IPS-18c (cell line): Measurements from ENCODE around the gene B4GALT4.
"Not testable (repeated sequence)": the region's sequence is repeated elsewhere in the genome, so short reads cannot be mapped to it uniquely, and the experiment has no call there.

Experiments
- H3K4me3 ChIP-seq: 2 replicates; pipeline ENCODE4 v1.7.0; 2013; ENCODE audit warnings: low read depth, mild to moderate bottlenecking, low read length, moderate library complexity; ENCODE audit not compliant: insufficient read depth
- H3K9me3 ChIP-seq: one replicate; pipeline ENCODE4 v1.6.1; 2013; ENCODE audit warnings: mild to moderate bottlenecking, low read length, moderate library complexity; ENCODE audit not compliant: control insufficient read depth, insufficient read depth

B4GALT4 gene

GRCh38 chr3:119240591-119241434 lies at the start of gene B4GALT4:
Gene B4GALT4, minus strand, starts transcription at chr3:119240878. Its CDS starts 10,779 bp downstream, at chr3:119230099.
- H3K4me3 ChIP-seq = peak within 1 kb of the TSS; percentile 77
- no peaks in the 10 kb centered on the region for H3K9me3 ChIP-seq

GRCh38 chr3:119289404-119289770 lies 48.7 kb upstream of the B4GALT4 start:
- H3K9me3 ChIP-seq = no peaks in the 10 kb centered on the region
- no peak overlapping the region for H3K4me3 ChIP-seq

GRCh38 chr3:119288669-119289403 lies 48.2 kb upstream of the B4GALT4 start:
- H3K9me3 ChIP-seq = no peaks in the 10 kb centered on the region
- H3K4me3 ChIP-seq = no peak overlapping the region

- peaks cover 7% of the 10 kb centered on the region for H3K9me3 ChIP-seq
- no peak overlapping the region for H3K4me3 ChIP-seq
Measured at GRCh38 chr3:119279584-119280243, 39.0 kb upstream of the B4GALT4 start.

- no peak overlapping the region for H3K4me3 ChIP-seq
- H3K9me3 ChIP-seq = peaks cover 7% of the 10 kb centered on the region
Measured at GRCh38 chr3:119279101-119279554, 38.5 kb upstream of the B4GALT4 start.

- Histone ChIP-seq H3K4me3 (no peak overlapping the region), H3K9me3 (no peaks in the 10 kb centered on the region)
Measured at GRCh38 chr3:119276680-119277079, 36.0 kb upstream of the B4GALT4 start.

- not testable (repeated sequence) for H3K9me3 ChIP-seq, H3K4me3 ChIP-seq
Measured at GRCh38 chr3:119270212-119270611, 29.5 kb upstream of the B4GALT4 start.

GRCh38 chr3:119261055-119261454 lies 20.4 kb upstream of the B4GALT4 start:
- Histone ChIP-seq H3K9me3 (no peaks in the 10 kb centered on the region), H3K4me3 (no peak overlapping the region)

GRCh38 chr3:119259821-119260220 lies 19.1 kb upstream of the B4GALT4 start:
- no peaks in the 10 kb centered on the region for H3K9me3 ChIP-seq
- no peak overlapping the region for H3K4me3 ChIP-seq

- H3K9me3 ChIP-seq = no peaks in the 10 kb centered on the region
- no peak overlapping the region for H3K4me3 ChIP-seq
Measured at GRCh38 chr3:119258915-119259314, 18.2 kb upstream of the B4GALT4 start.

- H3K4me3 ChIP-seq = no peak overlapping the region
- H3K9me3 ChIP-seq = no peaks in the 10 kb centered on the region
Measured at GRCh38 chr3:119257654-119258410, 17.2 kb upstream of the B4GALT4 start.

- no peaks in the 10 kb centered on the region for H3K9me3 ChIP-seq
- no peak overlapping the region for H3K4me3 ChIP-seq
Measured at GRCh38 chr3:119257111-119257510, 16.4 kb upstream of the B4GALT4 start.

- no peak overlapping the region for H3K4me3 ChIP-seq
Measured at GRCh38 chr3:119255214-119255613, 14.5 kb upstream of the B4GALT4 start.

GRCh38 chr3:119245778-119246177 lies 5.1 kb upstream of the B4GALT4 start:
- Histone ChIP-seq H3K4me3 (no peak overlapping the region), H3K9me3 (no peaks in the 10 kb centered on the region)

More at GRCh38 chr3:119255214-119255613, 14.5 kb upstream of the B4GALT4 start:
- H3K9me3 ChIP-seq = no peaks in the 10 kb centered on the region

- no peak overlapping the region for H3K4me3 ChIP-seq
- no peaks in the 10 kb centered on the region for H3K9me3 ChIP-seq
Measured at GRCh38 chr3:119243712-119244111, 3.0 kb upstream of the B4GALT4 start.

GRCh38 chr3:119243058-119243529 lies 2.4 kb upstream of the B4GALT4 start:
- H3K4me3 ChIP-seq, H3K9me3 ChIP-seq: not testable (repeated sequence)
